ENCODE results near the gene TFB1M. TPM values are rescaled to one million over a fixed set of nuclear protein-coding genes. Genes with fewer than 3 reads are reported as not detected.

The TFB1M gene
- total RNA-seq, 2 experiments from 2014 or later, result 7.2 to 9.2 TPM

DNA sequence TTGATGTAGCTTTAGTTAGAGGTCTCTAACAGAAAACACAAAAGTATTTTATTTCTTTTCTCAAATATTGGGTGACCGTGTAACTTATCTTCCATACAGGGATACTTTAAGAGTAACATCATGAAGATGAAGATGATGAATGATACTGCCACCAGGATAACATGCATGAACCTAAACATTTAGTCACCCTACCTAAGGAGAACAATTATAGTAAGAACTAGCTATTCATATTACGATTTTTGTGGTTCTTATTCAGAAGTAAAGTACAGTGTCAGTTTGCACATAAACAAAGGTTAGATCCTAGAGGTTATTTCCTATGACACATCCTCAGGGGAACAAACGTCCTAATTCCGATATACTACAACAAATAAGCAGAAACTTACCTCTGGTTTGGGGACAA lies 29.5 kb downstream of the TFB1M start:
- ChIA-PET POLR2A (no interaction called here), CTCF (no interaction called here)
- Mint-ChIP-seq H3K36me3 (ENCODE audit: low read depth) (peaks cover 88% of the 10 kb centered on the region), H3K27me3 (no peaks in the 10 kb centered on the region), H3K9me3 (no peaks in the 10 kb centered on the region), H3K27ac (no peak overlapping the region), H3K4me3 (no peak overlapping the region), H3K4me1 (ENCODE audit: low read depth) (peaks cover 11% of the 10 kb centered on the region)
- Histone ChIP-seq H3K27ac (ENCODE audit: low read depth in 1 of 2, low read length in 2 of 2) (no peak overlapping the region), H3K27me3 (ENCODE audit: control insufficient read depth in 1 of 2, insufficient read depth in 2 of 2, low read length in 2 of 2) (no peaks in the 10 kb centered on the region), H3K36me3 (ENCODE audit: insufficient read depth, low read length) (peaks cover 45% of the 10 kb centered on the region), H3K9me3 (ENCODE audit: control insufficient read depth in 1 of 2, insufficient read depth in 1 of 2, low read length in 2 of 2) (no peaks in the 10 kb centered on the region), H3K4me1 (ENCODE audit: insufficient read depth, low read length) (no peaks in the 10 kb centered on the region), H3K4me3 (ENCODE audit: low read length) (no peak overlapping the region)
- no peak for DNase-seq
- intact Hi-C loops (cut with DNase I, micrococcal nuclease), result no loop called here
- no peak for ATAC-seq (ENCODE audit: poor library complexity)
- TF ChIP-seq, protein P1, sequence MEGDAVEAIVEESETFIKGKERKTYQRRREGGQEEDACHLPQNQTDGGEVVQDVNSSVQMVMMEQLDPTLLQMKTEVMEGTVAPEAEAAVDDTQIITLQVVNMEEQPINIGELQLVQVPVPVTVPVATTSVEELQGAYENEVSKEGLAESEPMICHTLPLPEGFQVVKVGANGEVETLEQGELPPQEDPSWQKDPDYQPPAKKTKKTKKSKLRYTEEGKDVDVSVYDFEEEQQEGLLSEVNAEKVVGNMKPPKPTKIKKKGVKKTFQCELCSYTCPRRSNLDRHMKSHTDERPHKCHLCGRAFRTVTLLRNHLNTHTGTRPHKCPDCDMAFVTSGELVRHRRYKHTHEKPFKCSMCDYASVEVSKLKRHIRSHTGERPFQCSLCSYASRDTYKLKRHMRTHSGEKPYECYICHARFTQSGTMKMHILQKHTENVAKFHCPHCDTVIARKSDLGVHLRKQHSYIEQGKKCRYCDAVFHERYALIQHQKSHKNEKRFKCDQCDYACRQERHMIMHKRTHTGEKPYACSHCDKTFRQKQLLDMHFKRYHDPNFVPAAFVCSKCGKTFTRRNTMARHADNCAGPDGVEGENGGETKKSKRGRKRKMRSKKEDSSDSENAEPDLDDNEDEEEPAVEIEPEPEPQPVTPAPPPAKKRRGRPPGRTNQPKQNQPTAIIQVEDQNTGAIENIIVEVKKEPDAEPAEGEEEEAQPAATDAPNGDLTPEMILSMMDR (IDR thresholded peaks at IDR 0.05), result no peak

DNA sequence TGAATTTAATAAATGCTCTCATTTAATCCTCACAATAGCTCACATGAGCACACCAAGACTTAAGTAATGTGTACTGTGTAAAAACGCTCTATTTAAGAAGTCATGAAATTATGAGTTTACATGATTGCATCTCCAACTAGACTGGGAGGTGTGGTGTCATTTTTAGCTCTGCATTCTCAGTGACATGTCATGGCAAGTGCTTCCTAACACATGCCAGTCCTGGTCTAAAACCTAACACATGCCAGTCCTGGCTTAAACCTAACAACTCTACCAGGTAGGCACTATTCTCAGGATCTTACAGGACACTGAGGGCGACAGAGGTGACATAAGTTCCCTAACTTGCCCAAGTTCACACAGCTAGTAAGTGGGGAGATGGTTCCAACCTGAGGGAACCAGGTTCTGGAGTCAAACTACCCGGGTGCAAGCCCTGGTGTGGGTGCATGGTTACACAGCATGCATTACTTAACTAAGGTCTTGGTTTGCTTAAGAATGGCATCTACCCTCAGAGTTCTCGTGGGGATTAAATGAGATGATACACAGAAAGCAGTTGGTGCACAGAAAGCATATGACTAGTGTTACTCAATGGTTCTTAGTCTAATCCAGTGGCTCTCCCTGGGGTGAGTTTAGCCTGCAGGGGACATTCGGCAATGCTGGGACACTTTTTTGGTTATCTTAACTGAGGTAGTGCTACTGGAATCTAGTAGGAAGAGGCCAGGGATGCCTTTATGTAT lies 35.8 kb downstream of the TFB1M start:
- no peak overlapping the region for H3K4me3 ChIP-seq (ENCODE audit: low read length)
- Mint-ChIP-seq H3K27ac (no peak overlapping the region), H3K4me1 (ENCODE audit: low read depth) (peaks cover 13% of the 10 kb centered on the region), H3K4me3 (no peak overlapping the region), H3K9me3 (no peaks in the 10 kb centered on the region), H3K36me3 (ENCODE audit: low read depth) (peaks cover 81% of the 10 kb centered on the region), H3K27me3 (no peaks in the 10 kb centered on the region)
- H3K36me3 ChIP-seq (ENCODE audit: insufficient read depth, low read length), result peaks cover 42% of the 10 kb centered on the region
- DNase-seq (no peak), ATAC-seq (ENCODE audit: poor library complexity) (no peak)
- no peaks in the 10 kb centered on the region for H3K4me1 ChIP-seq (ENCODE audit: insufficient read depth, low read length)
- intact Hi-C loops (cut with DNase I, micrococcal nuclease), result no loop called here
- no peak overlapping the region for H3K27ac ChIP-seq (ENCODE audit: low read depth in 1 of 2, low read length in 2 of 2)
- ChIA-PET CTCF (no interaction called here), POLR2A (no interaction called here)
- no peaks in the 10 kb centered on the region for H3K9me3 ChIP-seq (ENCODE audit: control insufficient read depth in 1 of 2, insufficient read depth in 1 of 2, low read length in 2 of 2)
- TF ChIP-seq, protein P1 (IDR thresholded peaks at IDR 0.05), result no peak
- no peaks in the 10 kb centered on the region for H3K27me3 ChIP-seq (ENCODE audit: control insufficient read depth in 1 of 2, insufficient read depth in 2 of 2, low read length in 2 of 2)

DNA sequence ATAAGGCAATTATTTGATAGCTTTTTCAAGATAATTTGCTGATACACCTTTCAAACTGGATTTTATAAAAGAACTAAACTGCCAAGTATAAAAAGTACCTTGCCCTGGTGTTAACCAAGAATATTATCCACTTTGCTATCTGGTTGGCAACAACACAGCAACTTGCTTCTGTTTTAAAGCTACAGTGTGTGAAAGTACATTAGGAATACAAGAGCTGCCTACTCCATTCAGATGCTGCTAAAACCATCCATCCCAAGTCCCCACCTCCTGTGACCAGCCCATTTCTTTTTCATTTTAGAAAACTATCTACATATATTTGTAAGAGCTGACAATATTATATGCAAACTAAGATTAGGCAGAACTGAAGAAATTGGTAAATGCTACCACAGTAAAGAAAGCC lies 37.6 kb downstream of the TFB1M start:
- no peak overlapping the region for H3K4me3 Mint-ChIP-seq
- H3K9me3 Mint-ChIP-seq, result no peaks in the 10 kb centered on the region
- Histone ChIP-seq H3K4me1 (ENCODE audit: insufficient read depth, low read length) (no peaks in the 10 kb centered on the region), H3K4me3 (ENCODE audit: low read length) (no peak overlapping the region), H3K27ac (ENCODE audit: low read depth in 1 of 2, low read length in 2 of 2) (no peak overlapping the region), H3K9me3 (ENCODE audit: control insufficient read depth in 1 of 2, insufficient read depth in 1 of 2, low read length in 2 of 2) (no peaks in the 10 kb centered on the region), H3K27me3 (ENCODE audit: control insufficient read depth in 1 of 2, insufficient read depth in 2 of 2, low read length in 2 of 2) (no peaks in the 10 kb centered on the region), H3K36me3 (ENCODE audit: insufficient read depth, low read length) (peaks cover 38% of the 10 kb centered on the region)
- no peaks in the 10 kb centered on the region for H3K27me3 Mint-ChIP-seq
- H3K4me1 Mint-ChIP-seq (ENCODE audit: low read depth), result peaks cover 19% of the 10 kb centered on the region
- ChIA-PET POLR2A (no interaction called here), CTCF (no interaction called here)
- ATAC-seq (ENCODE audit: poor library complexity), result no peak
- TF ChIP-seq, protein P1 (IDR thresholded peaks at IDR 0.05), result no peak
- H3K36me3 Mint-ChIP-seq (ENCODE audit: low read depth), result peaks cover 78% of the 10 kb centered on the region
- intact Hi-C loops (cut with DNase I, micrococcal nuclease), result no loop called here
- no peak overlapping the region for H3K27ac Mint-ChIP-seq
- no peak for DNase-seq

Measured in CD4-positive, alpha-beta T cell (primary cell).